Peyer's patch (tissue), 4 donors: ENCODE data around the gene DYRK1A. TPM values are rescaled to one million over a fixed set of nuclear protein-coding genes. Genes with fewer than 3 reads are reported as not detected.

Experiments used
- DNase-seq, 3 donors: peaks; one replicate each; pipeline ENCODE4 v3.0.0-alpha.2; 2017 to 2019
- H3K27ac ChIP-seq, 4 donors: fragments of 200-600 bp; sonication (generic); one replicate each; pipeline ENCODE4 v1.5.1; 2016 to 2019
- H3K27me3 ChIP-seq, 2 donors: fragments of 200-600 bp; sonication (generic); one replicate each; pipeline ENCODE4 v1.5.1; 2019
- H3K36me3 ChIP-seq, 3 donors: fragments of 200-600 bp; sonication (generic); one replicate each; pipeline ENCODE4 v1.5.1; 2016 to 2019
- H3K4me1 ChIP-seq, 4 donors: fragments of 200-600 bp; sonication (generic); one replicate each; pipeline ENCODE4 v1.5.1; 2016 to 2019
- H3K4me3 ChIP-seq, 4 donors: fragments of 200-600 bp; sonication (generic); 1 replicate in 3 of 4; 2 replicates in 1 of 4; pipeline ENCODE4 v1.5.1; 2016 to 2019; ENCODE audit warnings: mild to moderate bottlenecking in 1 of 4
- H3K9me3 ChIP-seq, 4 donors: fragments of 200-600 bp; sonication (generic); one replicate each; pipeline ENCODE4 v1.5.1; 2016 to 2019; ENCODE audit warnings: mild to moderate bottlenecking in 1 of 4
- POLR2A ChIP-seq, 2 donors: fragments of 450-650 bp; IDR thresholded peaks; one replicate each; pipeline ENCODE4 v1.5.1; 2017; ENCODE audit warnings: antibody characterized with exemption in 2 of 2, mild to moderate bottlenecking in 2 of 2, moderate library complexity in 2 of 2
- total RNA-seq, 4 donors: library from RNA; depleted of rRNA; stranded (reverse); fragments of >200 nt; gene quantifications; one replicate each; pipeline ENCODE4 v1.1.0, GENCODE V29; 2016
- TF ChIP-seq, protein P1 (sequence below), 6 experiments: fragments of 450-650 bp in 4 of 6; fragments of 200-600 bp in 2 of 6; sonication (generic) in 1 of 6; IDR thresholded peaks; one replicate each; pipeline ENCODE4 v1.5.1; 2017 to 2019; ENCODE audit warnings: antibody characterized with exemption in 6 of 6, mild to moderate bottlenecking in 3 of 6, moderate library complexity in 1 of 6

DYRK1A gene
- total RNA-seq, 4 donors from 2014 or later, result 68.8 to 133 (median 81.3) TPM

DNA sequence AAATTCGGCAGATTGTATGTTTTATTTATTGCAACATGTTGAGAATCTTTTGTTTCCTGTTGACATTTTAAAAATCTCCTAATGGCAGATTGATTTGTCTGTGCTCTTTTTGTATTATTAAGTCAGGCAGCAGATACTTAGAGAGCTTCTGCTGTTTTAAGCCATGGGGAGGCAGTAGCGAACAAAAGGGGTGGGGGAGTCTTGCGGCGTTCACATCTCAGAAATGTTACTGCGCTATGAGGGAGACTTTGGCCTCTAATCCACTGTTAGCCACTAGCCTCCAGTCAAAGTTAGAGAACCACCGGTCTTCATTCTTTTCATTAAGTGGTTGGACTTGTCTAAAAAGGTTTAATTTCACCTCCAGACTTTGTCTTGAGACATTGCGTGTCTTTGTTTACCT, 93.6 kb downstream of the DYRK1A start:
- peaks cover 0 to 58% (median 7%) of the 10 kb centered on the region in 4 donors for H3K4me1 ChIP-seq
- TF ChIP-seq POLR2A (IDR thresholded peaks at IDR 0.05), result no peak
- TF ChIP-seq, protein P1, sequence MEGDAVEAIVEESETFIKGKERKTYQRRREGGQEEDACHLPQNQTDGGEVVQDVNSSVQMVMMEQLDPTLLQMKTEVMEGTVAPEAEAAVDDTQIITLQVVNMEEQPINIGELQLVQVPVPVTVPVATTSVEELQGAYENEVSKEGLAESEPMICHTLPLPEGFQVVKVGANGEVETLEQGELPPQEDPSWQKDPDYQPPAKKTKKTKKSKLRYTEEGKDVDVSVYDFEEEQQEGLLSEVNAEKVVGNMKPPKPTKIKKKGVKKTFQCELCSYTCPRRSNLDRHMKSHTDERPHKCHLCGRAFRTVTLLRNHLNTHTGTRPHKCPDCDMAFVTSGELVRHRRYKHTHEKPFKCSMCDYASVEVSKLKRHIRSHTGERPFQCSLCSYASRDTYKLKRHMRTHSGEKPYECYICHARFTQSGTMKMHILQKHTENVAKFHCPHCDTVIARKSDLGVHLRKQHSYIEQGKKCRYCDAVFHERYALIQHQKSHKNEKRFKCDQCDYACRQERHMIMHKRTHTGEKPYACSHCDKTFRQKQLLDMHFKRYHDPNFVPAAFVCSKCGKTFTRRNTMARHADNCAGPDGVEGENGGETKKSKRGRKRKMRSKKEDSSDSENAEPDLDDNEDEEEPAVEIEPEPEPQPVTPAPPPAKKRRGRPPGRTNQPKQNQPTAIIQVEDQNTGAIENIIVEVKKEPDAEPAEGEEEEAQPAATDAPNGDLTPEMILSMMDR (IDR thresholded peaks at IDR 0.05), result no peak

DNA sequence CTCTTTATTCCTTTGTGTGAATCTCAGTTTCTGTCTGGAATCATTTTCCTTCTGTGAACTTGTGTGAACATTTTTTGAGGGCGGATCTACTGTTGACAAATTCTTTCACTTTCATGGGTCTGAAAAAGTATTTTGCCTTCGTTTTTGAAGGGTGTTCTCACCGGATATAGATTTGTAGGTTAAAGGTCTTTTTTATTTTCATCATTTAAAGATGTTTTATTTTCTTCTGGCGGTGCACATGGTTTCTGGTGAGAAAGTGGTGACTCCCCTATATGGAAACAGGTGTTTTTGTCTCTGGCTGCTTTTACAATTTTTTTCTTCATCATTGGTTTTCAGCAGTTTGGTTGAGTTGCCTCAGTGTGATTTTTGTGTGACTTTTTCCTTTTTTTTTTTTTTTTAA, 94.9 kb downstream of the DYRK1A start:
- Histone ChIP-seq H3K27me3 (no peaks in the 10 kb centered on the region), H3K4me1 (peaks cover 0 to 49% (median 7%) of the 10 kb centered on the region in 4 donors), H3K36me3 (no peaks in the 10 kb centered on the region), H3K9me3 (no peaks in the 10 kb centered on the region), H3K4me3 (no peak overlapping the region), H3K27ac (no peak overlapping the region)
- no peak for DNase-seq
- TF ChIP-seq, protein P1 (IDR thresholded peaks at IDR 0.05), result no peak
- no peak for TF ChIP-seq POLR2A (IDR thresholded peaks at IDR 0.05)

More for the DNA sequence above, 93.6 kb downstream of the DYRK1A start:
- H3K4me3 ChIP-seq, result no peak overlapping the region
- no peaks in the 10 kb centered on the region for H3K27me3 ChIP-seq
- no peak for DNase-seq
- H3K9me3 ChIP-seq, result no peaks in the 10 kb centered on the region
- H3K36me3 ChIP-seq, result no peaks in the 10 kb centered on the region
- no peak overlapping the region for H3K27ac ChIP-seq

DNA sequence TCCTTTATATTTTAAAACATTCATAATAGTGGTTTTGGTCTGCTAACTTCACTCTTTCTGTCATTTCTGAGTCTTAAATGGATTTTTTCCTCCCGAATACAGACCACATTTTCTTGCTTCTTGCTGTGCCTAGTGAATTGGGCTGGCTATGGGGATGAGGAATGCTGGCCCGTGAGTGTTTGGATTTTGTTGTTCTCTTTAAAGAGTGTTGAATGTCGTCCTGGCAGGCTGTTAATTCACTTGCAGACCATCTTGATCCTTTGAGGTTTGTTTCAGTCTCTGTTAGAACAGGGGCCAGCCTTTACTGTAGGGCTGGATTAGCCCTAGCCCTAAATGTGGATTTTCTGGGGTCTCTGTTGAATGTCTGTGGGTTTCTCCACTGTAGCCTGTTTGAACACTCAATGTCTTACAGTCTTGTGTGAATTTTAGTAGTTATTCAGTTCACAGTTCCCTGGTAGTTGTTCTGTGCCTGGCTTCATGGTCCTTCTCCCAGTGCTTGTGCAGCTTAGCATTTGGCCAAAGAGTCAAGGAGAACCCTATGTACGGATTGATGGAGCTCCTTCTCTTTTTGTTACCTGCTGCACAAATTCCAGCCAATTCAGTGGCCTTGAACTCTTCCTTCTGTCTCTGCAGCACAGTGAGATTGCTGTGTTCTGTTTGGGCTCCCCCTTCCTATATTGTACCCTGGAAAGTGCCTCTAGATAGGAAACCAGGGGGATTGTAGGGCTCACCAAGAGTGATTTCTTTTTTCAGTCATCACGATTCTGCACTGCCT, 95.7 kb downstream of the DYRK1A start:
- DNase-seq, result no peak
- H3K36me3 ChIP-seq, result no peaks in the 10 kb centered on the region
- no peak overlapping the region for H3K4me3 ChIP-seq
- H3K27me3 ChIP-seq, result no peaks in the 10 kb centered on the region
- no peak overlapping the region for H3K27ac ChIP-seq
- no peaks in the 10 kb centered on the region for H3K9me3 ChIP-seq
- peaks cover 0 to 49% (median 7%) of the 10 kb centered on the region in 4 donors for H3K4me1 ChIP-seq
- TF ChIP-seq, protein P1 (IDR thresholded peaks at IDR 0.05), result no peak
- no peak for TF ChIP-seq POLR2A (IDR thresholded peaks at IDR 0.05)

DNA sequence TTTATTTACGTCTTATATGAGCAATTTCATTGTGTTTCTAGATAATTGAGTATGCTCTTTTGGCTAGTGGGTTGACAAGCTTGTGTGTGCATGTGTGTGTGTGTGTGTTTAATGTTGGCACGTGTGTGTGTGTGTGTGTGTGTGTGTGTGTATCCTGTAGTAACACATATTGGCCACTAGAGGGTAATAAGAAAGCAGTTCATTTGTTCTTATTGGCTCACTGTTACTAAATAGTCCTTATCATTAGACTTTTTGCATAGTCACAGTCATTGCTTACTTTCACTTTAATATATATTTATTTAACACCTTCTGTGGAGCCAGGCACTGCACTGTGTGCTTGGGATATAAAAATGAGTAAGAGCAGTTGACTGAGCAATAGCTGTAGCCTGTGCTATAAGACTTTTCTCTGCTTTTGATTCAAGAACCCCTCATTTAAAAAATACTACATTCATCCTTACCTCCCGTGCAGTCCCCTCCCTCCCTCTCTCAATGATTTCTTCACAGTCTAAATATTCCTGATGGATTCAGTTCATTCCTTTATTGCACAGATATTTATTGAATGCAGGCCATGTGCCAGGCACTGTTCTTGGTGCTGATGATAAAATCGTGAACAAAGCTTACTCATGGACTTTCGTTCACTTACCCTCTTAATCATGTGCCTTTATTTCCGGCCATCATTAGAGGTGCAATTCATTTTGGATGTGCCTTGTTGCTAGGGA, 96.7 kb downstream of the DYRK1A start:
- Histone ChIP-seq H3K9me3 (no peaks in the 10 kb centered on the region), H3K27me3 (no peaks in the 10 kb centered on the region), H3K4me1 (peaks cover 0 to 48% (median 7%) of the 10 kb centered on the region in 4 donors), H3K36me3 (no peaks in the 10 kb centered on the region), H3K27ac (peak overlapping the region in 1 of 4 donors; percentile 27), H3K4me3 (peak overlapping the region in 1 of 4 donors; percentile 9)
- TF ChIP-seq, protein P1 (IDR thresholded peaks at IDR 0.05), result peak; percentile 39 to 87 (median 58)
- no peak for TF ChIP-seq POLR2A (IDR thresholded peaks at IDR 0.05)
- DNase-seq, result no peak

DNA sequence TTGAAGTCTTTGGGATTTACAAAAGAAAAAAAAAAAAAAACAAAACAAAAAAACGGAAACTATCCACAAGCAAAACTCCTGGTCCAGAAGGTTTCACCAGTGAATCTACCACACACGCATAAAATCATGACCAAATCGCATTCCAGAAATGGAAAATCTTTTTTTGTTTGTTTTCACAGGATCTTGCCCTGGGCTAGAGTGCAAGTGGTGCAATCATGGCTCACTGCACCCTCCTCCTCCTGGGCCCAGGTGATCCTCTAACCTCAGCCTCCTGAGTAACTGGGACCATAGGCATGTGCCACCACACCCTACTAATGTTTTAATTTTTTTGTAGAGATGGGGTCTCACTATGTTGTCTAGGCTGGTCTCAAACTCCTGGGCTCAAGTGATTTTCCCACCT, 100.5 kb downstream of the DYRK1A start:
- H3K36me3 ChIP-seq, result no peaks in the 10 kb centered on the region
- H3K27ac ChIP-seq, result no peak overlapping the region
- H3K27me3 ChIP-seq, result no peaks in the 10 kb centered on the region
- H3K4me3 ChIP-seq, result no peak overlapping the region
- H3K9me3 ChIP-seq, result no peaks in the 10 kb centered on the region
- no peak for DNase-seq
- peaks cover 0 to 19% (median 2%) of the 10 kb centered on the region in 4 donors for H3K4me1 ChIP-seq
- TF ChIP-seq POLR2A (IDR thresholded peaks at IDR 0.05), result no peak
- TF ChIP-seq, protein P1 (IDR thresholded peaks at IDR 0.05), result no peak
